GM23338 (cell line): ENCODE measurements around the gene SMG6. TPM values are rescaled to one million over a fixed set of nuclear protein-coding genes. Genes with fewer than 3 reads are reported as not detected.

Experiments
- ATAC-seq: fragments of 200-7000 bp; cut with Tn5 transposase; 3 replicates; pipeline ENCODE4 v1.9.1; 2020
- DNase-seq: peaks from one replicate; pipeline ENCODE4 v3.0.0-alpha.2; 2015; ENCODE audit warnings: low spot score
- H2AFZ ChIP-seq: fragments of 200-600 bp; sonication (generic); 2 replicates; pipeline ENCODE4 v1.8.0; 2016; ENCODE audit warnings: antibody characterized with exemption, mild to moderate bottlenecking, moderate library complexity
- H3F3A ChIP-seq: fragments of 200-600 bp; sonication (generic); replicated peaks from 2 replicates; pipeline ENCODE4 v1.8.0; 2017; ENCODE audit warnings: antibody characterized with exemption, mixed run types, low read depth
- H3K27ac ChIP-seq: fragments of 200-600 bp; sonication (generic); 2 replicates; pipeline ENCODE4 v1.6.1; 2016; ENCODE audit warnings: low read depth
- H3K27me3 ChIP-seq: fragments of 200-600 bp; sonication (generic); 2 replicates; pipeline ENCODE4 v1.8.0; 2016; ENCODE audit warnings: mild to moderate bottlenecking, mixed run types, moderate library complexity; ENCODE audit not compliant: insufficient read depth
- H3K36me3 ChIP-seq: fragments of 200-600 bp; sonication (generic); 2 replicates; pipeline ENCODE4 v1.8.0; 2016; ENCODE audit warnings: mild to moderate bottlenecking; ENCODE audit not compliant: insufficient read depth
- H3K4me1 ChIP-seq: fragments of 200-600 bp; sonication (generic); 2 replicates; pipeline ENCODE4 v1.8.0; 2016; ENCODE audit warnings: mild to moderate bottlenecking, moderate library complexity; ENCODE audit not compliant: insufficient read depth
- H3K4me2 ChIP-seq: fragments of 200-600 bp; sonication (generic); 2 replicates; pipeline ENCODE4 v1.7.1; 2017; ENCODE audit warnings: mixed run types
- H3K4me3 ChIP-seq: fragments of 200-600 bp; sonication (generic); 2 replicates; pipeline ENCODE4 v1.6.1; 2016; ENCODE audit warnings: mixed run types
- H3K79me2 ChIP-seq: fragments of 200-600 bp; sonication (generic); replicated peaks from 2 replicates; pipeline ENCODE4 v1.8.0; 2017; ENCODE audit warnings: mild to moderate bottlenecking; ENCODE audit not compliant: insufficient read depth
- H3K9me2 ChIP-seq: fragments of 200-600 bp; sonication (generic); 2 replicates; pipeline ENCODE4 v1.8.0; 2017; ENCODE audit not compliant: insufficient read depth
- H4K20me1 ChIP-seq: fragments of 200-600 bp; sonication (generic); replicated peaks from 2 replicates; pipeline ENCODE4 v1.8.0; 2017; ENCODE audit warnings: mild to moderate bottlenecking; ENCODE audit not compliant: insufficient read depth
- H3K27ac Mint-ChIP-seq: 2 replicates; pipeline ENCODE4 v1.8.0; 2020; ENCODE audit warnings: inconsistent platforms, mild to moderate bottlenecking, moderate library complexity, mixed read lengths
- H3K27me3 Mint-ChIP-seq: 3 replicates; pipeline ENCODE4 v1.8.0; 2022; ENCODE audit warnings: low read depth, mild to moderate bottlenecking, moderate library complexity, mixed read lengths, inconsistent platforms; ENCODE audit not compliant: insufficient read depth, poor library complexity
- H3K36me3 Mint-ChIP-seq: 3 replicates; pipeline ENCODE4 v1.8.0; 2021; ENCODE audit warnings: low read depth, mild to moderate bottlenecking, inconsistent platforms, moderate library complexity, mixed read lengths
- H3K4me1 Mint-ChIP-seq: 3 replicates; pipeline ENCODE4 v1.8.0; 2020; ENCODE audit warnings: mild to moderate bottlenecking, inconsistent platforms, mixed read lengths
- H3K4me3 Mint-ChIP-seq: 3 replicates; pipeline ENCODE4 v1.8.0; 2021; ENCODE audit warnings: moderate library complexity, mild to moderate bottlenecking, inconsistent platforms, mixed read lengths
- H3K9me3 Mint-ChIP-seq: 3 replicates; pipeline ENCODE4 v1.8.0; 2020; ENCODE audit warnings: moderate library complexity, mild to moderate bottlenecking, inconsistent platforms, mixed read lengths
- POLR2AphosphoS5 ChIP-seq: IDR thresholded peaks from 2 replicates; pipeline ENCODE4 v1.6.1; 2016; ENCODE audit warnings: antibody characterized with exemption, low read depth
- STAT1 ChIP-seq: IDR thresholded peaks from one replicate; pipeline ENCODE4 v1.6.1; 2016; ENCODE audit warnings: antibody characterized with exemption; ENCODE audit not compliant: unreplicated experiment
- ZNF331 ChIP-seq: fragments of 250-450 bp; sonication (Bioruptor Pico); IDR thresholded peaks from 2 replicates; pipeline ENCODE4 v1.5.0; 2020; ENCODE audit warnings: low read depth, mild to moderate bottlenecking, moderate library complexity
- polyA plus RNA-seq: library from polyadenylated mRNA; unstranded; fragments of >200 nt; fragmentation: Nextera tagmentation; extraction: Ambion mirVana; gene quantifications from 2 replicates; pipeline ENCODE4 v1.2.1, GENCODE V29; 2016
- total RNA-seq: library from RNA; depleted of rRNA; stranded (reverse); fragments of >200 nt; shearing (Covaris generic); gene quantifications from 2 replicates; pipeline ENCODE4 v1.2.3, GENCODE V29; 2014
- TF ChIP-seq, protein P1 (sequence below): IDR thresholded peaks from 2 replicates; pipeline ENCODE4 v1.6.1; 2016; ENCODE audit warnings: antibody characterized with exemption
- TF ChIP-seq, protein P2 (sequence below), 2 experiments: fragments of 200-600 bp in 1 of 2; sonication (generic) in 1 of 2; conservative IDR thresholded peaks; 2 replicates each; pipeline versions ENCODE4 v1.5.1 to v1.6.1; 2016 to 2017; ENCODE audit warnings: antibody characterized with exemption in 2 of 2, low read depth in 2 of 2, mild to moderate bottlenecking in 2 of 2, moderate library complexity in 1 of 2
- TF ChIP-seq, protein P3 (sequence below): IDR thresholded peaks from one replicate; pipeline ENCODE4 v1.6.1; 2018; ENCODE audit warnings: antibody characterized with exemption; ENCODE audit not compliant: unreplicated experiment

SMG6 gene
- total and polyA plus RNA-seq, 2 experiments from 2014 or later = 10.4 to 43.1 TPM

- TF ChIP-seq, protein P1, sequence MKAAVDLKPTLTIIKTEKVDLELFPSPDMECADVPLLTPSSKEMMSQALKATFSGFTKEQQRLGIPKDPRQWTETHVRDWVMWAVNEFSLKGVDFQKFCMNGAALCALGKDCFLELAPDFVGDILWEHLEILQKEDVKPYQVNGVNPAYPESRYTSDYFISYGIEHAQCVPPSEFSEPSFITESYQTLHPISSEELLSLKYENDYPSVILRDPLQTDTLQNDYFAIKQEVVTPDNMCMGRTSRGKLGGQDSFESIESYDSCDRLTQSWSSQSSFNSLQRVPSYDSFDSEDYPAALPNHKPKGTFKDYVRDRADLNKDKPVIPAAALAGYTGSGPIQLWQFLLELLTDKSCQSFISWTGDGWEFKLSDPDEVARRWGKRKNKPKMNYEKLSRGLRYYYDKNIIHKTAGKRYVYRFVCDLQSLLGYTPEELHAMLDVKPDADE = no peak
These were observed 70.1 kb downstream of the SMG6 start (continued) for GRCh38 chr17:2233441-2233947.

GRCh38 chr17:2232244-2232638 lies 71.3 kb downstream of the SMG6 start:
- Histone ChIP-seq H3K27me3 (no peaks in the 10 kb centered on the region), H3K79me2 (no peaks in the 10 kb centered on the region), H3K4me1 (no peaks in the 10 kb centered on the region), H3F3A (no peaks in the 10 kb centered on the region), H3K9me2 (no peaks in the 10 kb centered on the region), H3K4me3 (no peak overlapping the region), H3K36me3 (no peaks in the 10 kb centered on the region), H3K27ac (no peak overlapping the region), H4K20me1 (peaks cover 13% of the 10 kb centered on the region), H3K4me2 (no peak overlapping the region), H2AFZ (no peak overlapping the region)
- Mint-ChIP-seq H3K27ac (no peak overlapping the region), H3K36me3 (peaks cover 6% of the 10 kb centered on the region; the same call in 1 of the 3 replicates), H3K4me3 (no peak overlapping the region), H3K4me1 (peaks cover 2% of the 10 kb centered on the region; the same call in 1 of the 3 replicates), H3K9me3 (no peaks in the 10 kb centered on the region), H3K27me3 (peaks cover 1% of the 10 kb centered on the region)
- ATAC-seq = no peak
- DNase-seq = no peak
- TF ChIP-seq ZNF331 (CRISPR knock-in tag) (no peak), POLR2AphosphoS5 (no peak), STAT1 (no peak)
- TF ChIP-seq, protein P2, sequence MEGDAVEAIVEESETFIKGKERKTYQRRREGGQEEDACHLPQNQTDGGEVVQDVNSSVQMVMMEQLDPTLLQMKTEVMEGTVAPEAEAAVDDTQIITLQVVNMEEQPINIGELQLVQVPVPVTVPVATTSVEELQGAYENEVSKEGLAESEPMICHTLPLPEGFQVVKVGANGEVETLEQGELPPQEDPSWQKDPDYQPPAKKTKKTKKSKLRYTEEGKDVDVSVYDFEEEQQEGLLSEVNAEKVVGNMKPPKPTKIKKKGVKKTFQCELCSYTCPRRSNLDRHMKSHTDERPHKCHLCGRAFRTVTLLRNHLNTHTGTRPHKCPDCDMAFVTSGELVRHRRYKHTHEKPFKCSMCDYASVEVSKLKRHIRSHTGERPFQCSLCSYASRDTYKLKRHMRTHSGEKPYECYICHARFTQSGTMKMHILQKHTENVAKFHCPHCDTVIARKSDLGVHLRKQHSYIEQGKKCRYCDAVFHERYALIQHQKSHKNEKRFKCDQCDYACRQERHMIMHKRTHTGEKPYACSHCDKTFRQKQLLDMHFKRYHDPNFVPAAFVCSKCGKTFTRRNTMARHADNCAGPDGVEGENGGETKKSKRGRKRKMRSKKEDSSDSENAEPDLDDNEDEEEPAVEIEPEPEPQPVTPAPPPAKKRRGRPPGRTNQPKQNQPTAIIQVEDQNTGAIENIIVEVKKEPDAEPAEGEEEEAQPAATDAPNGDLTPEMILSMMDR (conservative IDR thresholded peaks at IDR 0.05; ENCODE audit: low read depth in 2 of 2) = no peak
- TF ChIP-seq, protein P1 = no peak
- TF ChIP-seq, protein P3, sequence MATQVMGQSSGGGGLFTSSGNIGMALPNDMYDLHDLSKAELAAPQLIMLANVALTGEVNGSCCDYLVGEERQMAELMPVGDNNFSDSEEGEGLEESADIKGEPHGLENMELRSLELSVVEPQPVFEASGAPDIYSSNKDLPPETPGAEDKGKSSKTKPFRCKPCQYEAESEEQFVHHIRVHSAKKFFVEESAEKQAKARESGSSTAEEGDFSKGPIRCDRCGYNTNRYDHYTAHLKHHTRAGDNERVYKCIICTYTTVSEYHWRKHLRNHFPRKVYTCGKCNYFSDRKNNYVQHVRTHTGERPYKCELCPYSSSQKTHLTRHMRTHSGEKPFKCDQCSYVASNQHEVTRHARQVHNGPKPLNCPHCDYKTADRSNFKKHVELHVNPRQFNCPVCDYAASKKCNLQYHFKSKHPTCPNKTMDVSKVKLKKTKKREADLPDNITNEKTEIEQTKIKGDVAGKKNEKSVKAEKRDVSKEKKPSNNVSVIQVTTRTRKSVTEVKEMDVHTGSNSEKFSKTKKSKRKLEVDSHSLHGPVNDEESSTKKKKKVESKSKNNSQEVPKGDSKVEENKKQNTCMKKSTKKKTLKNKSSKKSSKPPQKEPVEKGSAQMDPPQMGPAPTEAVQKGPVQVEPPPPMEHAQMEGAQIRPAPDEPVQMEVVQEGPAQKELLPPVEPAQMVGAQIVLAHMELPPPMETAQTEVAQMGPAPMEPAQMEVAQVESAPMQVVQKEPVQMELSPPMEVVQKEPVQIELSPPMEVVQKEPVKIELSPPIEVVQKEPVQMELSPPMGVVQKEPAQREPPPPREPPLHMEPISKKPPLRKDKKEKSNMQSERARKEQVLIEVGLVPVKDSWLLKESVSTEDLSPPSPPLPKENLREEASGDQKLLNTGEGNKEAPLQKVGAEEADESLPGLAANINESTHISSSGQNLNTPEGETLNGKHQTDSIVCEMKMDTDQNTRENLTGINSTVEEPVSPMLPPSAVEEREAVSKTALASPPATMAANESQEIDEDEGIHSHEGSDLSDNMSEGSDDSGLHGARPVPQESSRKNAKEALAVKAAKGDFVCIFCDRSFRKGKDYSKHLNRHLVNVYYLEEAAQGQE = no peak
